Mesendoderm (in vitro differentiated cells): ENCODE data around the gene MEIS1.

Experiments
- DNase-seq: peaks from one replicate; pipeline ENCODE4 v3.0.0; 2013
- H2AK5ac ChIP-seq: 2 replicates; pipeline ENCODE4 v1.6.1; 2013; ENCODE audit warnings: low read length, inconsistent platforms
- H2BK120ac ChIP-seq: 2 replicates; pipeline ENCODE4 v1.6.1; 2013; ENCODE audit warnings: low read depth, mild to moderate bottlenecking, low read length, moderate library complexity, mixed read lengths
- H2BK15ac ChIP-seq: replicated peaks from 2 replicates; pipeline ENCODE4 v1.6.1; 2013; ENCODE audit warnings: low read depth, mild to moderate bottlenecking, moderate library complexity
- H2BK5ac ChIP-seq: 2 replicates; pipeline ENCODE4 v1.6.1; 2013; ENCODE audit warnings: low read length, inconsistent platforms
- H3K18ac ChIP-seq: 2 replicates; pipeline ENCODE4 v1.6.1; 2013; ENCODE audit warnings: mild to moderate bottlenecking, low read length, mixed read lengths
- H3K23ac ChIP-seq: one replicate; pipeline ENCODE4 v1.6.1; 2013; ENCODE audit warnings: low read length
- H3K27ac ChIP-seq: 2 replicates; pipeline ENCODE4 v1.5.1; 2013; ENCODE audit warnings: low read depth, mild to moderate bottlenecking, inconsistent platforms, low read length, moderate library complexity
- H3K27me3 ChIP-seq: 2 replicates; pipeline ENCODE4 v1.6.1; 2013; ENCODE audit warnings: low read length, control low read depth, mild to moderate bottlenecking, inconsistent platforms; ENCODE audit not compliant: insufficient read depth, poor library complexity
- H3K36me3 ChIP-seq: 2 replicates; pipeline ENCODE4 v1.6.1; 2013; ENCODE audit warnings: low read length, inconsistent platforms; ENCODE audit not compliant: control insufficient read depth, insufficient read depth
- H3K4ac ChIP-seq: one replicate; pipeline ENCODE4 v1.6.1; 2013; ENCODE audit warnings: low read depth, mild to moderate bottlenecking, low read length, moderate library complexity
- H3K4me1 ChIP-seq: 2 replicates; pipeline ENCODE4 v1.6.1; 2013; ENCODE audit warnings: low read depth, low read length, inconsistent platforms; ENCODE audit not compliant: control insufficient read depth
- H3K4me2 ChIP-seq: 2 replicates; pipeline ENCODE4 v1.6.1; 2013; ENCODE audit warnings: low read length
- H3K4me3 ChIP-seq: 2 replicates; pipeline ENCODE4 v1.5.1; 2013; ENCODE audit warnings: mild to moderate bottlenecking, low read length
- H3K56ac ChIP-seq: one replicate; pipeline ENCODE4 v1.6.1; 2013; ENCODE audit warnings: low read length
- H3K79me1 ChIP-seq: 2 replicates; pipeline ENCODE4 v1.6.1; 2013; ENCODE audit warnings: low read length, inconsistent platforms
- H3K79me2 ChIP-seq: 2 replicates; pipeline ENCODE4 v1.6.1; 2013; ENCODE audit warnings: mild to moderate bottlenecking, low read length; ENCODE audit not compliant: control insufficient read depth, insufficient read depth
- H3K9ac ChIP-seq: 2 replicates; pipeline ENCODE4 v1.6.1; 2013; ENCODE audit warnings: low read length, inconsistent platforms
- H4K5ac ChIP-seq: one replicate; pipeline ENCODE4 v1.6.1; 2013; ENCODE audit warnings: low read length
- H4K8ac ChIP-seq: one replicate; pipeline ENCODE4 v1.6.1; 2013; ENCODE audit warnings: low read depth, mild to moderate bottlenecking, control low read depth, low read length, moderate library complexity
- WGBS: extraction: QIAGEN DNeasy Blood & Tissue Kit; methylation state at CpG from one replicate; pipeline ENCODE4 v1.1.7; 2013; ENCODE audit warnings: low lambda C conversion rate, missing lambda C conversion rate; ENCODE audit not compliant: insufficient coverage; ENCODE audit errors: extremely low coverage; 5-methylcytosine and 5-hydroxymethylcytosine counted together

Gene MEIS1

GRCh38 chr2:66519264-66519843 lies 84.4 kb downstream of the MEIS1 start:
- H2BK15ac ChIP-seq, result no peak overlapping the region
- DNase-seq, result no peak
- no peaks in the 10 kb centered on the region for H3K4me1 ChIP-seq
- H3K79me1 ChIP-seq, result no peaks in the 10 kb centered on the region
- no peak overlapping the region for H3K27ac ChIP-seq
- H2BK120ac ChIP-seq, result no peak overlapping the region
- no peaks in the 10 kb centered on the region for H3K79me2 ChIP-seq
- no peak overlapping the region for H3K4me2 ChIP-seq
- H4K5ac ChIP-seq, result no peak overlapping the region
- H3K4ac ChIP-seq, result no peak overlapping the region
- no peaks in the 10 kb centered on the region for H3K27me3 ChIP-seq
- no peak overlapping the region for H2AK5ac ChIP-seq
- no CpG with 5 or more reads among the region's 6 CpGs for WGBS
- H3K4me3 ChIP-seq, result no peak overlapping the region
- no peaks in the 10 kb centered on the region for H3K36me3 ChIP-seq
- no peak overlapping the region for H3K56ac ChIP-seq
- no peak overlapping the region for H4K8ac ChIP-seq
- H2BK5ac ChIP-seq, result no peak overlapping the region
- no peak overlapping the region for H3K18ac ChIP-seq
- no peak overlapping the region for H3K23ac ChIP-seq
- H3K9ac ChIP-seq, result no peak overlapping the region

GRCh38 chr2:66521291-66521922 lies 86.5 kb downstream of the MEIS1 start:
- Histone ChIP-seq H3K9ac (no peak overlapping the region), H3K56ac (no peak overlapping the region), H2BK15ac (no peak overlapping the region), H2BK5ac (no peak overlapping the region), H3K4me1 (no peaks in the 10 kb centered on the region), H3K36me3 (no peaks in the 10 kb centered on the region), H4K5ac (no peak overlapping the region), H4K8ac (no peak overlapping the region), H3K4ac (no peak overlapping the region), H2BK120ac (no peak overlapping the region), H3K79me1 (no peaks in the 10 kb centered on the region), H3K4me2 (no peak overlapping the region), H3K4me3 (no peak overlapping the region), H3K23ac (no peak overlapping the region), H3K27ac (no peak overlapping the region), H3K18ac (no peak overlapping the region), H3K27me3 (no peaks in the 10 kb centered on the region), H3K79me2 (no peaks in the 10 kb centered on the region), H2AK5ac (no peak overlapping the region)
- no CpG with 5 or more reads among the region's 7 CpGs for WGBS
- no peak for DNase-seq

- Histone ChIP-seq H3K4me3 (no peak overlapping the region), H3K23ac (no peak overlapping the region), H4K5ac (no peak overlapping the region), H3K4me2 (no peak overlapping the region), H3K79me1 (no peaks in the 10 kb centered on the region), H2BK5ac (no peak overlapping the region), H2BK15ac (no peak overlapping the region), H3K18ac (no peak overlapping the region), H3K79me2 (no peaks in the 10 kb centered on the region), H3K4ac (no peak overlapping the region), H3K9ac (no peak overlapping the region), H3K27me3 (no peaks in the 10 kb centered on the region), H3K4me1 (no peaks in the 10 kb centered on the region), H2BK120ac (no peak overlapping the region), H3K36me3 (no peaks in the 10 kb centered on the region), H3K27ac (no peak overlapping the region), H2AK5ac (no peak overlapping the region), H4K8ac (no peak overlapping the region), H3K56ac (no peak overlapping the region)
- WGBS, result no CpG with 5 or more reads among the region's 6 CpGs
- no peak for DNase-seq
Measured at GRCh38 chr2:66522611-66523376, 87.9 kb downstream of the MEIS1 start.

- H3K4me3 ChIP-seq, result no peak overlapping the region
- H3K36me3 ChIP-seq, result no peaks in the 10 kb centered on the region
- H3K79me1 ChIP-seq, result no peaks in the 10 kb centered on the region
- H3K23ac ChIP-seq, result no peak overlapping the region
- H3K79me2 ChIP-seq, result no peaks in the 10 kb centered on the region
- no peak overlapping the region for H4K8ac ChIP-seq
- no peak overlapping the region for H3K4me2 ChIP-seq
- H2BK120ac ChIP-seq, result no peak overlapping the region
- H3K4me1 ChIP-seq, result no peaks in the 10 kb centered on the region
- H4K5ac ChIP-seq, result no peak overlapping the region
- no peak overlapping the region for H3K27ac ChIP-seq
- WGBS, result no CpG with 5 or more reads among the region's 5 CpGs
- no peaks in the 10 kb centered on the region for H3K27me3 ChIP-seq
- H2BK5ac ChIP-seq, result no peak overlapping the region
- no peak overlapping the region for H3K9ac ChIP-seq
- no peak overlapping the region for H3K18ac ChIP-seq
- no peak overlapping the region for H2AK5ac ChIP-seq
- H2BK15ac ChIP-seq, result no peak overlapping the region
- no peak overlapping the region for H3K56ac ChIP-seq
- no peak for DNase-seq
- no peak overlapping the region for H3K4ac ChIP-seq
Measured at GRCh38 chr2:66523377-66523969, 88.5 kb downstream of the MEIS1 start.

- Histone ChIP-seq H3K36me3 (no peaks in the 10 kb centered on the region), H3K4me2 (no peak overlapping the region), H2BK120ac (no peak overlapping the region), H3K56ac (no peak overlapping the region), H3K4me3 (no peak overlapping the region), H3K9ac (no peak overlapping the region), H2BK5ac (no peak overlapping the region), H3K79me1 (no peaks in the 10 kb centered on the region), H3K4me1 (no peaks in the 10 kb centered on the region), H3K27me3 (no peaks in the 10 kb centered on the region), H2AK5ac (no peak overlapping the region), H4K8ac (no peak overlapping the region), H3K79me2 (no peaks in the 10 kb centered on the region), H3K27ac (no peak overlapping the region), H3K4ac (no peak overlapping the region), H3K23ac (no peak overlapping the region), H3K18ac (no peak overlapping the region), H4K5ac (no peak overlapping the region), H2BK15ac (no peak overlapping the region)
- DNase-seq, result no peak
- WGBS, result no CpG with 5 or more reads among the region's 2 CpGs
Measured at GRCh38 chr2:66523990-66524389, 89.1 kb downstream of the MEIS1 start.
